Stimulated activated CD4-positive, alpha-beta T cell treated with anti-CD3 and anti-CD28 coated beads, Interleukin-2, amount 100 ng/mL, for 24 hours (primary cell): ENCODE results near the gene LILRA2.
"Not testable (repeated sequence)": the region's sequence is repeated elsewhere in the genome, so short reads cannot be mapped to it uniquely, and the experiment has no call there.

Experiments used
- DNase-seq, 2 donors: peaks; one replicate each; pipeline ENCODE4 v3.0.0-alpha.2; 2020

LILRA2 gene

DNA sequence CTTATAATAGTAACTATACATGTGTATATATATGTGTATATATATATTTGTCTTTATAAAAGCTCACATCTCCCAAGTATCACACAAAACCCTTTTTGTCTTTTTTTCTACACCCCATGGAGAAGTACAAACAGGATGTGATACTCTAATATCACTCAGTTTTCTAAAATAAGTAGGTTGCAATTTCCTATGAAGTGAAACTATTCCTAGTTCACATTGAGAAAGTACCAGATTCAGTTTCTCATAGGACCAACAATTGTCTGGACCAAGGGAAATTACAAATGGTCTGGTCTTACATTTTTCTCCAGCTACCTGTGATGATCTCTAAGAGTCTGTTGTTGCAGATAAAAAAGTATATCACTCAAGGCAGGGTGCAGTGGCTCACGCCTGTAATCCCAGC is 38.8 kb downstream of the LILRA2 start:
- no peak for DNase-seq

DNA sequence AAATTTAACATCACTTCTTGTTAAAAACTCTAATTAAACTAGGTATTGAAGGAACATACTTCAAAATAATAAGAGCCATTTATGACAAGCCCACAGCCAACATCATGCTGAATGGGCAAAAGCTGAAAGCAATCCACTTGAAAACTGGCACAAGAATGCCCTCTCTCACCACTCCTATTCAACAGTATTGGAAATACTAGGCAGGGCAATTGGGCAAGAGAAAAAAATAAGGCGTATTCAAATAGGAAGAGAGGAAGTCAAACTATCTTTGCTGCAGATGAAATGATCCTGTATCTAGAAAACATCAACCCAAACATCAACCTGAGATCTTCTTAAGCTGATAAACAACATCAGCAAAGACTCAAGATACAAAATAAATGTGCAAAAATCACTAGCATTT is 41.1 kb downstream of the LILRA2 start:
- no peak for DNase-seq

DNA sequence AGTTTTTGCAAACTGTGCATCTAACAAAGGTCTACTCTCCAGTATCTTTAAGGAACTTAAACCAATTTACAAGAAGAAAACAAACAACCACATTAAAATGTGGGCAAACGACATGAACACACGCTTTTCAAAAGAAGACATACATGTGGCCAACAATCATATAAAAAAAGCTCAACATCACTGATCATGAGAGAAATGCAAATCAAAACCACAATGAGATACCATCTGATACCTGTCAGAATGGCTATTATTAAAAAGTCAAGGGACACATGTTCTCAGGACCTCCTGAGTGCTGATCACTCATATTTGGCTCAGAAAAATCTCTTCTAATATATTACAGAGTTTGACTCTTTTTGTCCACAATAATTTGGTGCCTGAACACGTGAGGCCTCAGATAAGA is 42.5 kb downstream of the LILRA2 start:
- no peak for DNase-seq

DNA sequence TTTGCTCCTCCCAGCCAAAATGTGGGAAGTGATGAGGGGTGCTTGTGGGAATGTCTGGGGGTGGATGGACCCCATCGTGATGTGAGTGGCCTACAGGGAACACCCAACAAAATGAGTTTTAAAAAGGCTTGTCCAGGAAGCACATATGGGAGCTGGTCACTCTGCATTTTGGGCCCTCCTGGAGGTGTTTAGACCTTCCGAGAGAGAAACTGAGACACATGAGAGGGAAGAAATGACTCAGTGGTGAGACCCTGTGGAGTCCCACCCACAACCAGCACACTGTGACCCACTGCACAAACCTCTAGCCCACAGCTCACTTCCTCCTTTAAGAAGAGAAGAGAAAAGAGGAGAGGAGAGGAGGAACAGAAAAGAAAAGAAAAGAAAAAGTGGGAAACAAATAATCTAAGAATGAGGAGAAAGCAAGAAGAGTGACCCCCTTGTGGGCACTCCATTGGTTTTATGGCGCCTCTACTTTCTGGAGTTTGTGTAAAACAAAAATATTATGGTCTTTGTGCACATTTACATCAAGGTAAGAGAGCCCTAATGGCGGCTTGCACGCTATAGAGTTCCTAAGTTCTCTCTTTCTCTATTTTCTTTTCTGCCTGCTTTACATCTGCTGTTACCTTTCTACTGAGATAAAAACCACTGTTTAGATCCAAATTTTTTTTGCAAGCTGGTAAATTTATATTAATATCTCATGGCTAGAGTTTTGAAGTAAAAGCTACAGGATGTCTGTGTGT is 43.4 kb downstream of the LILRA2 start:
- no peak for DNase-seq

DNA sequence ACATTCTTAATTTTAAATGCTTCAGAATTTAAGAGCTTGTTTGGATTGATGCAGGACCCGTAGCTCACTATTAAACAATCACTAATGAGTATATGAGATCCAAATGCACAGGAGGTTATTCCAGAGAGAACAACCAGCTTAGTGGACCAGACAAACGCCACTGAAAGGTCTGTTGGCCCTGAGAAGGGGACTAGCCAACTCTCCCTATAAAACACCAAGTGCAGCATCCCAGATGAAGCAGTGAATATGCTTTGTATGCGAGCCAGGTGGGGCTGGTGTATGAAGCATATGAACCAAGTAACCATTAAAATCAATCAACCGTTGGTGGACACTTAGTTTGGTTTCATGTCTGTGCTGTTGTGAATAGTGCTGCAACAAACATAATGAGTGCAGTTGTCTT is 46.9 kb downstream of the LILRA2 start:
- DNase-seq: no peak

DNA sequence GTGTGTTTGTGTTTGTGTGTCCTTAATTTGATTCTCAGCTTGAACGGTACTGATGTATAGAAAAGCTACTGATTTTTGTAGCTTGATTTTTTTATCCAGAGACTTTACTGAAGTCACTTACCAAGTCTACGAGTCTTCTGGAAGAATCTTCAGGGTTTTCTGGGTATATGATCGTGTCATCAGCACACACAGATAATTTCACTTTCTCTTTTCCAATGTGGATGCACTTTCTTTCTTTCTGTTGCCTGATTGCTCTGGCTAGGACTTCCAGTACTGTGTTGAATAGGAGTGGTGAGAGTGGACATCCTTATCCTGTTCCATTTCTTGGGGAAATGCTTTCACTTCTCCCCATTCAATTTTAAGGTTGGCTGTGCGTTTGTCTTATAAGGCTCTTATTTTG is 48.8 kb downstream of the LILRA2 start:
- DNase-seq: no peak

DNA sequence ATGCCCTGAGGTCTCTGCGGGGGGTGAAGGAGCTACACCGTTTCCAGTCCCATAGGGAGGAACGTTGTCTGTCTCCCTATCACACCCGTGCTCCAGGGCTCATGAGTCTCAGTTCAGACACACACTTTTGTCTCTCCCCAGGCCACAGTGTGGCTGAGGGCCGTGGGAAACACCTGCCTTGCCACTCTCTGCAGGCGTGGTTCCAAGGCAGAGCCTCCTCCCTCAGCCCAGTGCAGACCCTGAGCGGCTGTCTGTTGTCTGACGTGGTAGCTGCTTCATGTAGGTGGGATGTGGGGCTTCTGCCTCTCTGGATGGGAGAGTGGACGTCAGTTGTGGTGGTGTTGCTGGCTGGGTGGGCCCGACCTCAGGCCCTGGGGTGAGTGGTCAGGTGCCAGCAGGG is 50.6 kb downstream of the LILRA2 start:
- not testable (repeated sequence) for DNase-seq

DNA sequence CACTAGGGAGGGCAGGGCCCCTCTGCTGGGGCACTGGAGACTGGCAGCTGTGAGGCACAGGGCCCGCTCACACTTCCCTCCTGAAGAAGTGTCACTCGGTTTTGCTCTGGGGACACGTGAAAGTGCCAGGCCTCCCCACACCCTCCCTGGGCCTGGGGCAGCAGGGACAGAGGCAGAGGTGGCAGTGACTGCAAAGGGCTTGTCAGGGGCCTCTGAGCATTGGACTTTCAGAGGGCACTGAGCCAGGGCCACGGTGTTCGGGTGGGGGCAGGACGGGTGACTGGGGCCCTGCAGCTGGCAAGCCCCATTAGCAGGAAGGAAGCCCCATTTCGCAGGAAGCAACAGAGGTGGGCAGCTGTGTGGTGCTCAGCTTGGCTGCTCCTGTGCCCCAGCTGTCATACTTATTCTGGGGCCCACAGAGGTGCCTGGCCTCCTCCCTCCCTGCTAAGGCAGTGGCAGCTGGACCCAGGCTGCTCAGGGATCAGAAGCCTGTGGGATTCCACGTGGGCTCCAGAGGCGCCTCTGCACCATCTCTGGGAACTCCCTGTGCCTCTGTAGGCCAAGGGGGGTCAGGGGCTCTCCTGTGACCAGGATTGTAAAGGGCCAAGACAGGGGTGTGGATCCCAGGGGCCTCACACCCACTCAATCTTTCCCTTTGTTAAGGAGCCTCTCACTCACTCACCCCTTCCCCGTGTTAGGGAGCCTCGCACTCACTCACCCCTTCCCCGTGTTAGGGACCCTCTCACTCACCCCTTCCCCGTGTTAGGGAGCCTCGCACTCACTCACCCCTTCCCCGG is 51.5 kb downstream of the LILRA2 start:
- not testable (repeated sequence) for DNase-seq

DNA sequence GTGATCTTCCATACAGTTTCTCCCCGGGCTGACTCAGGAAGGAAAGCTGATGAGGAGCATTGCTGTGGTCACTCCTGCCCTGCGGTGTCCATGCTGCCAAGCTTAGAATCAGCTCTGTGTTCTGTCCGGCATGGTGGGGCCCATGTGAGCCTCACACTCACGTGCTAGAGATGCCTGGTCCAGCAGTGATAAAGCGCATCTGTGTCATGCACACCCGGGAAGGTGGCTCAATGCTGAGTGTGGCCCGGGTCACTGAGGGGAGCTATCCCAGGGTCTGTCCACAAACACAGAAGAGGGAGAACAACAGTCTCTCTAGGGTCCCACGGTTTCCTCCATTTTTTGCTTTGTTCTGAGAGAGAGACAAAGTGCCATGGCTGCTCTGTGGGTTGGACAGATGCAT is 53.2 kb downstream of the LILRA2 start:
- DNase-seq: no peak

DNA sequence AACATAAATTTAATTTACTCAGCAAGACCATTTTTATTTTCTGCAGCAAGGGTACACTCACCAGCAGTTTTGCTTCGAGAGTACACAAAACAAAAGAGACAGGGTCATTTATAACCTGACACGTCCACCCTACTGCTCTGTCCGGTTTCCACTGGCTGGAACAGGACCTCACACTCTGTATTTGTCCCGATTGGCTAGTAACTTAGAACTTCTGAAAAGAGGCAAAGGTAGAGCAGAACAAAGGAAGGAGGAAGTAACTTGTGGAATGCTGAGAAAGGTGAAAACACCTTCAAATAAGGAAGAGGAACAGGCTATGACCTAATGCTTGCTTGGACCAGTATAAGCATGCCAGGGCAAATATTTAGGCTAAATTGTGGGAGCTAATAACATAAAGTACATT is 54.3 kb downstream of the LILRA2 start:
- not testable (repeated sequence) for DNase-seq

DNA sequence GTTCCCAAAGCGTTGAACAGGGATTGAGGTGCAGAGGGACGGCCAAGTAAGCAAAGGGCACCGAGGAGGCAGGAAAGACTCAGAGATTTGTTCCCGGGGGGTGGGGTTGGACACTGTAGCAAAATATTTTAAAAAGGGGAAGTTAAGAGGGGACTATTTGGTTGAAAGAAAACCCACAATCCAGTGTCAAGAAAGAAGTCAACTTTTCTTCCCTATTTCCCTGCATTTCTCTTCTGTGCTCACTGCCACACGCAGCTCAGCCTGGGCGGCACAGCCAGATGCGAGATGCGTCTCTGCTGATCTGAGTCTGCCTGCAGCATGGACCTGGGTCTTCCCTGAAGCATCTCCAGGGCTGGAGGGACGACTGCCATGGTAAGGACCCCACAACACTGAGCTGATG is 56.7 kb downstream of the LILRA2 start, which contains the start of gene LILRB1:
TSS of gene LILRB1 (plus strand) at position 223 of the 400 bp plus-strand sequence. CDS start 590 bp downstream, outside the sequence.
- DNase-seq: not testable (repeated sequence)

DNA sequence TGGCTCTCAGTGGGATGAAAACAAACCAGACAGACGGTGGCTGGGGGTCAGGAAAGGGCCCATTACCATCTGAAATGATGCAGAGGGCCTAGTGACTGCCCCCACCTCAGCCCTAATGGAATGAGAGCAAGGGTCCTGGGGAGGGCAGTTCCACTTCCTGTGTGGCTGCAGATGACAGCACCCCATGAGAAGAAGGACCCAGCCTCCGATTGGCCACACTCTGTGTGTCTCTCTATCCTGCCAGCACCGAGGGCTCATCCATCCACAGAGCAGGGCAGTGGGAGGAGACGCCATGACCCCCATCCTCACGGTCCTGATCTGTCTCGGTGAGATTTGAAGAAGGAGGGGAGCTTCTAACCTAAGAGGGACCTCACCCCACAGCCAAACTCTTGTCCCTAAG is 57.2 kb downstream of the LILRA2 start:
- no peak for DNase-seq

DNA sequence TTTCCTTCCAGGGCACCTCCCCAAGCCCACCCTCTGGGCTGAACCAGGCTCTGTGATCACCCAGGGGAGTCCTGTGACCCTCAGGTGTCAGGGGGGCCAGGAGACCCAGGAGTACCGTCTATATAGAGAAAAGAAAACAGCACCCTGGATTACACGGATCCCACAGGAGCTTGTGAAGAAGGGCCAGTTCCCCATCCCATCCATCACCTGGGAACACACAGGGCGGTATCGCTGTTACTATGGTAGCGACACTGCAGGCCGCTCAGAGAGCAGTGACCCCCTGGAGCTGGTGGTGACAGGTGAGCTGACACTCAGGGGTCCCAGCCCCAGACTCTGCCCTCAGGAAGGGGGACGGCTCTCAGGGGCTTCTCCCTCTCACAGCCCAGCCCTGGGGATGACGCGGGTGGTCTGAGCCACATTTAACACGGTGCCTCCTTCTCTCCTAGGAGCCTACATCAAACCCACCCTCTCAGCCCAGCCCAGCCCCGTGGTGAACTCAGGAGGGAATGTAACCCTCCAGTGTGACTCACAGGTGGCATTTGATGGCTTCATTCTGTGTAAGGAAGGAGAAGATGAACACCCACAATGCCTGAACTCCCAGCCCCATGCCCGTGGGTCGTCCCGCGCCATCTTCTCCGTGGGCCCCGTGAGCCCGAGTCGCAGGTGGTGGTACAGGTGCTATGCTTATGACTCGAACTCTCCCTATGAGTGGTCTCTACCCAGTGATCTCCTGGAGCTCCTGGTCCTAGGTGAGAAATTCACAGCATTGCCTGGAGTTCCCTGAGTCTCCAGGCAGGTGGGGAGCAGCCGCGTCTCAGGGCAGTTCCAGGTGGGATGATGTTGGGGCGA is 58.1 kb downstream of the LILRA2 start:
- DNase-seq: not testable (repeated sequence)

DNA sequence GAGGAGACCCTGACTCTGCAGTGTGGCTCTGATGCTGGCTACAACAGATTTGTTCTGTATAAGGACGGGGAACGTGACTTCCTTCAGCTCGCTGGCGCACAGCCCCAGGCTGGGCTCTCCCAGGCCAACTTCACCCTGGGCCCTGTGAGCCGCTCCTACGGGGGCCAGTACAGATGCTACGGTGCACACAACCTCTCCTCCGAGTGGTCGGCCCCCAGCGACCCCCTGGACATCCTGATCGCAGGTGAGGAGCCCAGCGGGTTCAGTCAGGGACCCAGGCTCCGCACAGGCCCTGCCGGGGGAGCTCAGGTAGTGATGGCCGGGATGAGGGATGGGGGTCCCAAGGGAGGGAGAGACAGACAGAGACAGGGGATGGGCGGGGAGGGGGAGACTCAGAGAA is 58.9 kb downstream of the LILRA2 start:
- not testable (repeated sequence) for DNase-seq

DNA sequence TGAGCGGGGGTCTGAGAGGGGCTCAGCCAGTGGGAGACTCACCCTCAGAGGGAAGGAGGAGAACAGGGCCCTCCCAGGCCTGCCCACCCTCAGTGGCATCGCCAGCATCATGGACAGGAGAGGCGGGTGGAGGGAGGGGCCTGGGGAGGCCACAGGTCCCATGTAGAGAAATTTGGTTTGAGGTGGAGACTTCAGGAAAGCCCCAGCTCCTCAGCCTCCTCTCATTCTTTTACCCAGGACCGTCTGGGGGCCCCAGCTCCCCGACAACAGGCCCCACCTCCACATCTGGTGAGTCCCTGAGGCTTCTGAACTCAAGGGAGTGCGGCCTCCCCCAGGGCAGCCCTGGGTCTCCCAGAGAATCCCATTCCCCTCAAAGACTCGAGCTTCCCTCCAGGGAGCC is 59.8 kb downstream of the LILRA2 start:
- DNase-seq: no peak

DNA sequence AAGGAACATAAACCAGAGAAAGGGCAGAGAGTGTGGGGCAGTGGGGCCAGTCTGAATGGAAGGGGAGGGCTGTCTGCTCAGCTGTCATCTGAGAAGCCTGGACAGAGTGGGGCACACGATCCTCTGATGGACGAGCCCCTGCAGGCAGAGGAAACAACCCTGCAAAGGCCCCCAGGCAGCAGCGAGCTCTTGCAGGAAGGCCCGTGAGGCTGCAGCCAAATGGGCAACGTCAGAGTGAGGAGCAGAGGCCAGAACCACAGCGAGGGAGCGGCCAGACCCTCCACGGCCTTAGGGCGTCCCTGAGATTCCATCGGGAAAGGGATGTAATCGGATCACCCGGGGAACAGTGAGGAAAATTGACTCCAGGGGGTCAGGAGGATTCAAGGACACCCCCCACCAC is 62.5 kb downstream of the LILRA2 start:
- DNase-seq: not testable (repeated sequence)

DNA sequence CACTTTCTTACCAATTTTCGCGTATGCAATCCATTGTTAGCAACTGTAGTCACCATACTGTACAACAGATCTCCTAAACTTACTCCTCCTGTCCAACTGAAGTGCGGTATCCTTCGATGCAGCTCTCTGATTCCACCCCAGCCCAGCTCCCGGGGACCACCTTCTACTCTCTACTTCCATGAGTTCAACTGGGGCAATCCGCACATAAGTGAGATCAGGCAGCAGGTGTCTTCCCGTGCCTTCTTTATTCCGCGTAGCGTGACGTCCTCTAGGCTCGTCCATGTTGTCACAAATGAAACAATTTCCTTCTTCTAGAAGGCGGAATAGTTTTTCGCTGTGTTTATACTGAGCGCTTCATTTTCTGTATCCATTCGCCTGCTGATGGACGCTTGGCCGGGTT is 65.1 kb downstream of the LILRA2 start:
- no peak for DNase-seq
